Right lobe of liver (tissue), 4 donors: Measurements from ENCODE around the gene BRD3.

ENCODE experiments used
- CTCF ChIP-seq, 4 donors: fragments of 200-600 bp in 3 of 4; fragments of 450-650 bp in 1 of 4; IDR thresholded peaks; one replicate each; pipeline versions ENCODE4 v1.5.1 to v1.8.0; 2016 to 2022; ENCODE audit warnings: antibody characterized with exemption in 4 of 4, mild to moderate bottlenecking in 2 of 4
- POLR2A ChIP-seq: fragments of 450-650 bp; IDR thresholded peaks from one replicate; pipeline ENCODE4 v1.6.1; 2017; ENCODE audit warnings: antibody characterized with exemption, mild to moderate bottlenecking
- donor health status: DM: no; HTN: no; CAD: no.
- donor health status: DM: no; HTN: no; CAD: no.
- donor health status: DM: no; HTN: yes; CAD: no.

- no peak for TF ChIP-seq CTCF (IDR thresholded peaks at IDR 0.05)
- TF ChIP-seq POLR2A, result no peak
These were observed 3.3 kb upstream of the BRD3 start for GRCh38 chr9:134071149-134071548.
